BJ (cell line): ENCODE results near the gene ZNF433. TPM values are rescaled to one million over a fixed set of nuclear protein-coding genes. Genes with fewer than 3 reads are reported as not detected.

Source experiments
- CTCF ChIA-PET: fragments of 350-600 bp; formaldehyde crosslinking; extraction: SDS; loops from one replicate; lab custom pipeline; 2021; ENCODE audit warnings: antibody characterized with exemption, inconsistent platforms; lab: Yijun Ruan, JAX
- POLR2A ChIA-PET: fragments of 300-600 bp; sonication (Branson Sonifier 250); formaldehyde crosslinking; extraction: SDS; loops from one replicate; lab custom pipeline; 2021; ENCODE audit warnings: antibody characterized with exemption; lab: Charles Lee
- DNase-seq: peaks from one replicate; pipeline ENCODE4 v3.0.0-alpha.2; 2011; ENCODE audit warnings: low read depth
- H3K27me3 ChIP-seq: 2 replicates; pipeline ENCODE4 v1.6.0; 2011; ENCODE audit warnings: low read length; ENCODE audit not compliant: control insufficient read depth, insufficient read depth
- H3K36me3 ChIP-seq: 2 replicates; pipeline ENCODE4 v1.5.1; 2011; ENCODE audit warnings: low read length; ENCODE audit not compliant: control insufficient read depth, insufficient read depth
- H3K4me3 ChIP-seq: 2 replicates; pipeline ENCODE4 v1.5.1; 2011; ENCODE audit warnings: low read depth, mild to moderate bottlenecking, control low read depth, low read length
- polyA plus RNA-seq: library from polyadenylated mRNA; depleted of rRNA; stranded (reverse); fragments of >200 nt; gene quantifications from 2 replicates; pipeline ENCODE4 v1.2.3, GENCODE V29; 2011
- TF ChIP-seq, protein P1 (sequence below): IDR thresholded peaks from 2 replicates; pipeline ENCODE4 v1.5.1; 2011; ENCODE audit warnings: low read depth, mild to moderate bottlenecking, control low read depth, inconsistent platforms, low read length, moderate library complexity; ENCODE audit not compliant: insufficient read depth

The ZNF433 gene
- polyA plus RNA-seq, 1 experiment = 1.8 TPM

DNA sequence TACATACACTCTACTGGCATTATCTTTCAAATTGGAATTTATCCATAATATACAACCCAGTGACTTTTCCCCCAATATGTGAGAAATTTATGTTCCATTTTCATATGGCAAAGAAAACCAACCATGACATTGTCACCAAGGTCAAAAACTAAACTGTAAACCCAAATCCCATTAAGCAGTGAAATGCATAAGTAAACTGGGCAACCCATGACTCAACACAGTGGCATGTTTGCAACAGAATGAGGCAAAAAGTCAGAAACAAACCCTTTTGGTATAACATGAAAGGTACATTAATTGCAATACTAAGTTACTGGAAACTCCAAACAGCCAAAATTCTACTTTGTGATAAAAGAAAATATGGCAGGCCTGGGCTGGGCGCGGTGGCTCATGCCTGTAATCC is 12.4 kb upstream of the ZNF433 start:
- no peaks in the 10 kb centered on the region for H3K27me3 ChIP-seq
- no peak for DNase-seq
- TF ChIP-seq, protein P1, sequence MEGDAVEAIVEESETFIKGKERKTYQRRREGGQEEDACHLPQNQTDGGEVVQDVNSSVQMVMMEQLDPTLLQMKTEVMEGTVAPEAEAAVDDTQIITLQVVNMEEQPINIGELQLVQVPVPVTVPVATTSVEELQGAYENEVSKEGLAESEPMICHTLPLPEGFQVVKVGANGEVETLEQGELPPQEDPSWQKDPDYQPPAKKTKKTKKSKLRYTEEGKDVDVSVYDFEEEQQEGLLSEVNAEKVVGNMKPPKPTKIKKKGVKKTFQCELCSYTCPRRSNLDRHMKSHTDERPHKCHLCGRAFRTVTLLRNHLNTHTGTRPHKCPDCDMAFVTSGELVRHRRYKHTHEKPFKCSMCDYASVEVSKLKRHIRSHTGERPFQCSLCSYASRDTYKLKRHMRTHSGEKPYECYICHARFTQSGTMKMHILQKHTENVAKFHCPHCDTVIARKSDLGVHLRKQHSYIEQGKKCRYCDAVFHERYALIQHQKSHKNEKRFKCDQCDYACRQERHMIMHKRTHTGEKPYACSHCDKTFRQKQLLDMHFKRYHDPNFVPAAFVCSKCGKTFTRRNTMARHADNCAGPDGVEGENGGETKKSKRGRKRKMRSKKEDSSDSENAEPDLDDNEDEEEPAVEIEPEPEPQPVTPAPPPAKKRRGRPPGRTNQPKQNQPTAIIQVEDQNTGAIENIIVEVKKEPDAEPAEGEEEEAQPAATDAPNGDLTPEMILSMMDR = no peak
- H3K36me3 ChIP-seq = no peaks in the 10 kb centered on the region
- ChIA-PET CTCF (interaction anchor here (2.4 kb wide), 1 partner anchor 11 kb away, joined by 7 read pairs; no protein-coding TSS in a partner anchor), POLR2A (no interaction called here)
- H3K4me3 ChIP-seq = no peak overlapping the region

DNA sequence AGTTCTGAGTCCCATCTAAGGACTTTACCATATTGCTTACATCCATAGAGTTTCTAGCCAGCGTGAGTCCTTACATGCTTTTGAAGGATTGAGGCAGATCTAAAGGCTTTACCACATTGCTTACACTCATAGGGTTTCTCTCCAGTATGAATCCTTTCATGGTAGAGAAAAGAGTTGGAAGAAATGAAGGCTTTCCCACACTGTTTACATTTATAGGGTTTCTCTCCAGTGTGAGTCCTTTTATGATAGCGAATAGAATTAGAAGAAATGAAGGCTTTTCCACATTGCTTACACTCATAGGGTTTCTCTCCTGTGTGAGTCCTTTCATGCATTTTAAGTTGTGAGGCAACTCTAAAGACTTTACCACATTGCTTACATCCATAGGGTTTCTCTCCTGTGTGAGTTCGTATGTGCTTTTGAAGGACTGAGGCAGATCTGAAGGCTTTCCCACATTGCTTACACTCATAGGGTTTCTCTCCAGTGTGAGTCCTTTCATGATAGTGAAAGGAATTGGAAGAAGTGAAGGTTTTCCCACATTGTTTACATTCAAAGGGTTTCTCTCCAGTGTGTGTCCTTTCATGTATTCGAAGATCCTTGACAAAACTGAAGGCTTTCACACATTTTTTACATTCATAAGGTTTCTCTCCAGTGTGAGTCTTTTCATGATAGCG is 8.4 kb upstream of the ZNF433 start:
- Histone ChIP-seq H3K4me3 (no peak overlapping the region), H3K36me3 (no peaks in the 10 kb centered on the region), H3K27me3 (no peaks in the 10 kb centered on the region)
- CTCF ChIA-PET = no interaction called here
- TF ChIP-seq, protein P1 = no peak
- POLR2A ChIA-PET = no interaction called here
- no peak for DNase-seq

DNA sequence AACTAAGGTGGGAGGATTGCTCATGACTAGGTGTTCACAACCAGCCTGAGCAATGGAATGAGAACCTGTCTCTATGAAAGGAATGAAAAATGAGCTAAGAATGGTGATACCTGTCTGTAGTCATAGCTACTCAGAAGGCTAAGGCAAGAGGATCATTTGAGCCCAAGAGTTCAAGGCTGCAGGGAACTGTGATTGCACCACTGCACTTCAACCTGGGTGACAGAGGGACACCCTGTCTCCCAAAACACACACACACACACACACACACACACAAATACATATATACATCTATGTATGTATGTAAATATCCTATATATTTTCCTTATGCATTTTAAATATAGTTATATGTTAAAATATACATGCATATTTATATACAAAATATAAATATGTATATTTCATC is 7.4 kb upstream of the ZNF433 start:
- TF ChIP-seq, protein P1 = no peak
- Histone ChIP-seq H3K27me3 (no peaks in the 10 kb centered on the region), H3K36me3 (no peaks in the 10 kb centered on the region), H3K4me3 (no peak overlapping the region)
- ChIA-PET CTCF (no interaction called here), POLR2A (no interaction called here)
- no peak for DNase-seq

DNA sequence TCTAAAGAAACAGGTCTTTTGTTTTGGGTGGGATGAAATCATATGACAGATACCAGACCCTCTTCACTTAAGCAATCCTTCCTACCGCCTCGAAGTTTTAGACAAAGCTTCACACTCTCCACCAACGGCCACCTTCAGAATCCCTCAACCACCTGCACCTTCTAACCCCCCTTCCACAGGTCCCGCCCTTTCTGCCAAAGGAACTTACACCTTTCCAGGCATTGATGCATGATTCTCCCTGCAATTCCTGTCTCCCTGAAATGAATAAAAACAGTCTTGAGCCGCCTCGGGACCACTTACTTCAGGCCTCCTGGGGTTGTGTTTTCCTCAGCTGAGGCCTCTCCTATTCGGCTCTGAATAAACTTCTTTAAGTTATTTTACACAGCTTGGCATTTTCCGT is 859 bp downstream of the ZNF433 start:
- ChIA-PET POLR2A (no interaction called here), CTCF (interaction anchor here (0.7 to 1.6 kb wide), 4 partner anchors 12 to 46 kb away, joined by 3 to 6 read pairs (median 4); no protein-coding TSS in a partner anchor)
- no peak for DNase-seq
- TF ChIP-seq, protein P1 = no peak
- Histone ChIP-seq H3K4me3 (peak overlapping the region; percentile 83), H3K27me3 (no peaks in the 10 kb centered on the region), H3K36me3 (no peaks in the 10 kb centered on the region)

DNA sequence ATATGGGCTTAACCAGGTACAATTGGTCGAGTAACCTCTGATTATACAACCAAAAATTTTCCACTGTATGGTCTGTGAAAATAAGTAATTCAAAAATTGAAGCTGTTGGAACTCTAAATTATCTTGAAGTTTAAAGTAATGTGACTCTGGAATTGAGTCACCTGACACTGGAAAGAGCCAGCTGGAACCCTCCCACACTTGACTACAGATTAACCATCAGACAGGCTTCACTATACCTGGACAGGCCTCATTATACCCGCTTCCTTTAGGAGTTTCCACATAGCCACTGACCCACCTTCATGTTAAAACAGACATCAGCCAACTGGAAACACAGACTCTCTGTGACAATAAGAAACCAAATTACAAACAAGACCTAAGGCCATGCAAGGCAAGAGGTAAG is 1.3 kb downstream of the ZNF433 start:
- no peaks in the 10 kb centered on the region for H3K36me3 ChIP-seq
- CTCF ChIA-PET = interaction anchor here (0.7 to 1.6 kb wide), 2 partner anchors 12 to 45 kb away, joined by 3 to 6 read pairs; no protein-coding TSS in a partner anchor
- H3K27me3 ChIP-seq = no peaks in the 10 kb centered on the region
- no peak for DNase-seq
- H3K4me3 ChIP-seq = no peak overlapping the region
- TF ChIP-seq, protein P1 = no peak
- POLR2A ChIA-PET = no interaction called here
